Measurements from ENCODE around the gene PARP1.

GRCh38 chr1:226420328-226420727 lies 12.4 kb upstream of the PARP1 start:
- TF ChIP-seq, protein P1, sequence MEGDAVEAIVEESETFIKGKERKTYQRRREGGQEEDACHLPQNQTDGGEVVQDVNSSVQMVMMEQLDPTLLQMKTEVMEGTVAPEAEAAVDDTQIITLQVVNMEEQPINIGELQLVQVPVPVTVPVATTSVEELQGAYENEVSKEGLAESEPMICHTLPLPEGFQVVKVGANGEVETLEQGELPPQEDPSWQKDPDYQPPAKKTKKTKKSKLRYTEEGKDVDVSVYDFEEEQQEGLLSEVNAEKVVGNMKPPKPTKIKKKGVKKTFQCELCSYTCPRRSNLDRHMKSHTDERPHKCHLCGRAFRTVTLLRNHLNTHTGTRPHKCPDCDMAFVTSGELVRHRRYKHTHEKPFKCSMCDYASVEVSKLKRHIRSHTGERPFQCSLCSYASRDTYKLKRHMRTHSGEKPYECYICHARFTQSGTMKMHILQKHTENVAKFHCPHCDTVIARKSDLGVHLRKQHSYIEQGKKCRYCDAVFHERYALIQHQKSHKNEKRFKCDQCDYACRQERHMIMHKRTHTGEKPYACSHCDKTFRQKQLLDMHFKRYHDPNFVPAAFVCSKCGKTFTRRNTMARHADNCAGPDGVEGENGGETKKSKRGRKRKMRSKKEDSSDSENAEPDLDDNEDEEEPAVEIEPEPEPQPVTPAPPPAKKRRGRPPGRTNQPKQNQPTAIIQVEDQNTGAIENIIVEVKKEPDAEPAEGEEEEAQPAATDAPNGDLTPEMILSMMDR (IDR thresholded peaks at IDR 0.05; ENCODE audit: low read length), result no peak
- TF ChIP-seq EZH2 (IDR thresholded peaks at IDR 0.05; ENCODE audit: borderline replicate concordance, low read length), result no peak
